CD8-positive, alpha-beta memory T cell (primary cell): ENCODE results near the gene NALCN. TPM values are rescaled to one million over a fixed set of nuclear protein-coding genes. Genes with fewer than 3 reads are reported as not detected.
A peak's percentile ranks its signal among the peaks of the same experiment; 100 is the strongest.

Experiments
- CTCF ChIA-PET: fragments of 350-600 bp; sonication (Branson Sonifier 250); formaldehyde crosslinking; loops from one replicate; lab custom pipeline; 2021; ENCODE audit warnings: antibody characterized with exemption; lab: Charles Lee
- POLR2A ChIA-PET: fragments of 350-600 bp; sonication (Branson Sonifier 250); formaldehyde crosslinking; loops from one replicate; lab custom pipeline; 2021; ENCODE audit warnings: antibody characterized with exemption; lab: Charles Lee
- DNase-seq, 5 donors: peaks; one replicate each; pipeline versions ENCODE4 v3.0.0 to v3.0.0-alpha.2; 2020 to 2022; ENCODE audit warnings: mixed read lengths in 1 of 5
- H3K27ac ChIP-seq: one replicate; pipeline ENCODE4 v1.7.0; 2013; ENCODE audit warnings: low read depth, mild to moderate bottlenecking, low read length, moderate library complexity
- H3K27me3 ChIP-seq: 2 replicates; pipeline ENCODE4 v1.7.0; 2013; ENCODE audit warnings: low read length, mild to moderate bottlenecking; ENCODE audit not compliant: insufficient read depth, poor library complexity, severe bottlenecking
- H3K36me3 ChIP-seq: 2 replicates; pipeline ENCODE4 v1.7.0; 2013; ENCODE audit warnings: mild to moderate bottlenecking, low read length, moderate library complexity; ENCODE audit not compliant: insufficient read depth
- H3K4me1 ChIP-seq: 2 replicates; pipeline ENCODE4 v1.7.0; 2013; ENCODE audit warnings: mild to moderate bottlenecking, low read length, moderate library complexity; ENCODE audit not compliant: insufficient read depth
- H3K4me3 ChIP-seq: 2 replicates; pipeline ENCODE4 v1.7.0; 2013; ENCODE audit warnings: mild to moderate bottlenecking, low read length
- H3K9me3 ChIP-seq: 2 replicates; pipeline ENCODE4 v1.7.0; 2013; ENCODE audit warnings: mild to moderate bottlenecking, low read length
- H3K27ac Mint-ChIP-seq, 8 donors: one replicate each; pipeline ENCODE4 v1.8.0; 2020 to 2021; ENCODE audit warnings: mixed read lengths in 8 of 8, mild to moderate bottlenecking in 6 of 8, inconsistent platforms in 3 of 8, moderate library complexity in 3 of 8
- H3K27me3 Mint-ChIP-seq, 2 donors: one replicate each; pipeline ENCODE4 v1.8.0; 2020 to 2021; ENCODE audit warnings: mixed read lengths in 2 of 2, mild to moderate bottlenecking in 1 of 2, moderate library complexity in 1 of 2
- H3K36me3 Mint-ChIP-seq, 3 donors: one replicate each; pipeline ENCODE4 v1.8.0; 2020 to 2021; ENCODE audit warnings: mixed read lengths in 3 of 3, inconsistent platforms in 1 of 3, mild to moderate bottlenecking in 1 of 3
- H3K4me1 Mint-ChIP-seq, 3 donors: one replicate each; pipeline ENCODE4 v1.8.0; 2020 to 2021; ENCODE audit warnings: mixed read lengths in 3 of 3, inconsistent platforms in 1 of 3, mild to moderate bottlenecking in 1 of 3
- H3K4me3 Mint-ChIP-seq, 7 donors: one replicate each; pipeline ENCODE4 v1.8.0; 2020 to 2021; ENCODE audit warnings: mixed read lengths in 7 of 7, mild to moderate bottlenecking in 6 of 7, moderate library complexity in 4 of 7, inconsistent platforms in 2 of 7
- H3K9me3 Mint-ChIP-seq, 5 donors: one replicate each; pipeline ENCODE4 v1.8.0; 2020 to 2022; ENCODE audit warnings: mixed read lengths in 5 of 5, mild to moderate bottlenecking in 3 of 5, moderate library complexity in 2 of 5, inconsistent platforms in 1 of 5
- polyA plus RNA-seq: library from polyadenylated mRNA; unstranded; fragments of 300-500 nt; fragmentation: Illumina TruSeq; gene quantifications from one replicate; pipeline ENCODE4 v1.2.3, GENCODE V29; 2021
- total RNA-seq, 2 experiments: library from RNA; stranded (reverse); gene quantifications; one replicate each; pipeline ENCODE4 v1.2.3, GENCODE V29; 2021

The NALCN gene
- total and polyA plus RNA-seq, 3 experiments from 2014 or later: not detected

DNA sequence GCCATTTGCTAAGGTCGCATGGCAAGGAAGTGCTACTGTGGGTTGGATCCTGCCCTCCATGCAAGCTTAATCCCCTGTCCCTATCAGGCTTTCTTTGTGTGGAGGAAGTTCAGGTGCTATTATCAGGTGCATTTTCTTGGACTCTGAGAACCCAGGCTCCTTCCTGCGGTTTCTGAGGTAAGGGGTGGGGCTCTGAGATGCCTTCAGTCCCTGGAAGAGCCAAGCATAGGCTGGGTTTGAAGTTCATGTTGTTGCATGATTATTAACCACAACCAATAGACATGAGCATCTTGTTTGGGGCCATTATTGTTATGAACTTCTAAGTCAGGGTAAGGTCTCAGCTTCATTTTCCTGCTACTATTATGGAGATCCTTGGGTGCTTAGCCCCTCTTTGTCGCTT is 109.5 kb downstream of the NALCN start:
- H3K27me3 ChIP-seq: no peaks in the 10 kb centered on the region
- H3K4me1 ChIP-seq: no peaks in the 10 kb centered on the region
- Mint-ChIP-seq H3K4me1 (peaks cover 0 to 4% (median 0%) of the 10 kb centered on the region in 3 donors), H3K27me3 (no peaks in the 10 kb centered on the region), H3K36me3 (no peaks in the 10 kb centered on the region), H3K9me3 (peaks cover 0 to 5% (median 0%) of the 10 kb centered on the region in 5 donors), H3K4me3 (no peak overlapping the region), H3K27ac (no peak overlapping the region)
- ChIA-PET POLR2A (no interaction called here), CTCF (no interaction called here)
- no peaks in the 10 kb centered on the region for H3K9me3 ChIP-seq
- no peak overlapping the region for H3K27ac ChIP-seq
- DNase-seq: no peak
- no peak overlapping the region for H3K4me3 ChIP-seq
- H3K36me3 ChIP-seq: no peaks in the 10 kb centered on the region

DNA sequence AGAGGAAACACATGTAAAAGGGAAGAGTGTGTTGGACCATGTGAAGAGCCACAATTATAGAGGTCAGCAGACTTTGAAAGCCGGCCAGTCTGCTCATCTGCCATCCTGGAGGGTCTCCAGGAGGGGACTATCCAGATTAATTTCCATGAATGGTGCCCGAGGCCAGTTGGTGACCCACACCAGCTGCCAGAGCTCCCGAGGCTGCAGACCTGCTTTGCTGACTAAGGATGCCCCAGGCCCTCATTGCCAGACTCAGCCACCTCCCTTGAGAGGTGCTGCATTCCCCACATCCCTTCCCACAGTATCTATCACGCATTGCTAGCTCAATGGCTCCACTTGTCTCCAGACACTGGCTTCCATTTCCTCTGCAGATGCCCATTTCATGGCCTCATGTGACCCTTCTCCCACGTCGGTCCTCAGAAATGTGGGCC is 110.3 kb downstream of the NALCN start:
- H3K27ac ChIP-seq: no peak overlapping the region
- H3K36me3 ChIP-seq: no peaks in the 10 kb centered on the region
- H3K36me3 Mint-ChIP-seq: no peaks in the 10 kb centered on the region
- no peaks in the 10 kb centered on the region for H3K27me3 ChIP-seq
- no peaks in the 10 kb centered on the region for H3K4me1 ChIP-seq
- no peaks in the 10 kb centered on the region for H3K9me3 ChIP-seq
- H3K4me1 Mint-ChIP-seq: peaks cover 0 to 4% (median 0%) of the 10 kb centered on the region in 3 donors
- no peak overlapping the region for H3K4me3 Mint-ChIP-seq
- no peaks in the 10 kb centered on the region for H3K27me3 Mint-ChIP-seq
- peaks cover 0 to 5% (median 0%) of the 10 kb centered on the region in 5 donors for H3K9me3 Mint-ChIP-seq
- H3K27ac Mint-ChIP-seq: no peak overlapping the region
- POLR2A ChIA-PET: no interaction called here
- H3K4me3 ChIP-seq: no peak overlapping the region
- no peak for DNase-seq
- CTCF ChIA-PET: no interaction called here

DNA sequence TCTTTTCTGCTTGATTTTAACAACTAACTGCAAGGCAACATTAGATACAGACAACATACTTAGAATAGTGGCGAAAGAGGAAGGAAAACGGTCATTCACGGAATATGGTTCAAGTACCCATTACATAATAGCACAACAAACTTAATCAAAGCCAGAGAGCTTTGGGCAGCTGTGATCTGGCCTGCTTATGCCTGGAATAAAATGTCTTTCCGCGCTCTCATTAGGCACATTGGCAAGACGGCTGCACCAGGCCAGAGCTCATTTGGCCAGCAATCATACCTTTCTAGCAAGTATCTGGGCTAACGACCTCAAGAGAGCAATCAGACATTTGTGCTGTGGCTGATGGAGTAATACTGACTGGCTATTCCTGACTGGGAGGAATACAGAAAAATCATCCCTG is 112.8 kb downstream of the NALCN start:
- DNase-seq: no peak
- H3K9me3 ChIP-seq: no peaks in the 10 kb centered on the region
- Mint-ChIP-seq H3K36me3 (no peaks in the 10 kb centered on the region), H3K9me3 (peaks cover 0 to 2% (median 0%) of the 10 kb centered on the region in 5 donors), H3K4me1 (peaks cover 0 to 4% (median 0%) of the 10 kb centered on the region in 3 donors), H3K27me3 (no peaks in the 10 kb centered on the region), H3K27ac (no peak overlapping the region), H3K4me3 (no peak overlapping the region)
- no peak overlapping the region for H3K27ac ChIP-seq
- H3K4me3 ChIP-seq: no peak overlapping the region
- H3K4me1 ChIP-seq: no peaks in the 10 kb centered on the region
- no peaks in the 10 kb centered on the region for H3K36me3 ChIP-seq
- ChIA-PET POLR2A (no interaction called here), CTCF (no interaction called here)
- H3K27me3 ChIP-seq: no peaks in the 10 kb centered on the region

GRCh38 chr13:101301053-101301452 is 115.3 kb downstream of the NALCN start:
- no peak overlapping the region for H3K27ac ChIP-seq
- Mint-ChIP-seq H3K9me3 (peaks cover 0 to 11% (median 1%) of the 10 kb centered on the region in 5 donors), H3K4me1 (peaks cover 0 to 4% (median 0%) of the 10 kb centered on the region in 3 donors), H3K36me3 (no peaks in the 10 kb centered on the region), H3K27me3 (no peaks in the 10 kb centered on the region), H3K27ac (no peak overlapping the region), H3K4me3 (no peak overlapping the region)
- no peaks in the 10 kb centered on the region for H3K36me3 ChIP-seq
- H3K27me3 ChIP-seq: no peaks in the 10 kb centered on the region
- H3K4me3 ChIP-seq: no peak overlapping the region
- CTCF ChIA-PET: no interaction called here
- H3K4me1 ChIP-seq: no peaks in the 10 kb centered on the region
- POLR2A ChIA-PET: no interaction called here
- no peaks in the 10 kb centered on the region for H3K9me3 ChIP-seq
- no peak for DNase-seq

- Histone ChIP-seq H3K36me3 (no peaks in the 10 kb centered on the region), H3K4me1 (no peaks in the 10 kb centered on the region), H3K27me3 (no peaks in the 10 kb centered on the region), H3K27ac (no peak overlapping the region), H3K4me3 (no peak overlapping the region), H3K9me3 (no peaks in the 10 kb centered on the region)
- Mint-ChIP-seq H3K4me3 (no peak overlapping the region), H3K27me3 (no peaks in the 10 kb centered on the region), H3K27ac (no peak overlapping the region), H3K9me3 (peaks cover 0 to 13% (median 5%) of the 10 kb centered on the region in 5 donors), H3K36me3 (no peaks in the 10 kb centered on the region), H3K4me1 (peaks cover 0 to 4% (median 0%) of the 10 kb centered on the region in 3 donors)
- ChIA-PET CTCF (no interaction called here), POLR2A (no interaction called here)
- DNase-seq: no peak
These were observed 115.8 kb downstream of the NALCN start for GRCh38 chr13:101300531-101300930.

DNA sequence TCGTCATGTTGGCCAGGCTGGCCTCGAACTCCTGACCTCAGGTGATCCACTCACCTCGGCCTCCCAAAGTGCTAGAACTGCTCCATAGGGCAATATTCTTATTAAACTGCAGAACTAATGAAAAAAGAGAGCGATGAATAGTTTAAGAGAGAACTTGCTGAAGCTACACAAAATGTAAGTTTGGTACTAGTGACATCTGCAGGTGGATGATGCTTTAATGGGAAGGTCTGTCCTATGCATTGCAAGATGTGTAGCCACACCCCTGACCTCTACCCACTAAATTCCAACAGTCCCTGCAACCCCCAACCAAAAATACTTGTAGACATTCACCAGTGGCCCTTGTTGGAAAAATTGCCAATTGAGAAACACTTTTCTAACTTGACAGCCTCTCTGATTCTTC is 117.8 kb downstream of the NALCN start:
- no peaks in the 10 kb centered on the region for H3K27me3 ChIP-seq
- H3K27ac Mint-ChIP-seq: peak overlapping the region in 1 of 8 donors; percentile 26
- no peak overlapping the region for H3K4me3 Mint-ChIP-seq
- peaks cover 0 to 4% (median 0%) of the 10 kb centered on the region in 3 donors for H3K4me1 Mint-ChIP-seq
- peaks cover 0 to 25% (median 5%) of the 10 kb centered on the region in 5 donors for H3K9me3 Mint-ChIP-seq
- no peaks in the 10 kb centered on the region for H3K9me3 ChIP-seq
- no peaks in the 10 kb centered on the region for H3K4me1 ChIP-seq
- DNase-seq: no peak
- CTCF ChIA-PET: no interaction called here
- H3K27me3 Mint-ChIP-seq: no peaks in the 10 kb centered on the region
- POLR2A ChIA-PET: no interaction called here
- H3K36me3 Mint-ChIP-seq: no peaks in the 10 kb centered on the region
- no peak overlapping the region for H3K4me3 ChIP-seq
- no peak overlapping the region for H3K27ac ChIP-seq
- no peaks in the 10 kb centered on the region for H3K36me3 ChIP-seq

- Mint-ChIP-seq H3K36me3 (no peaks in the 10 kb centered on the region), H3K27me3 (no peaks in the 10 kb centered on the region), H3K4me3 (no peak overlapping the region), H3K9me3 (peaks cover 0 to 25% (median 5%) of the 10 kb centered on the region in 5 donors), H3K27ac (no peak overlapping the region), H3K4me1 (no peaks in the 10 kb centered on the region)
- CTCF ChIA-PET: no interaction called here
- Histone ChIP-seq H3K9me3 (no peaks in the 10 kb centered on the region), H3K36me3 (no peaks in the 10 kb centered on the region), H3K4me1 (no peaks in the 10 kb centered on the region), H3K4me3 (no peak overlapping the region), H3K27me3 (no peaks in the 10 kb centered on the region), H3K27ac (no peak overlapping the region)
- POLR2A ChIA-PET: no interaction called here
- DNase-seq: no peak
These were observed 118.5 kb downstream of the NALCN start for GRCh38 chr13:101297794-101298193.

GRCh38 chr13:101292711-101293110 is 123.6 kb downstream of the NALCN start:
- Histone ChIP-seq H3K27me3 (no peaks in the 10 kb centered on the region), H3K4me1 (no peaks in the 10 kb centered on the region), H3K27ac (no peak overlapping the region), H3K36me3 (no peaks in the 10 kb centered on the region), H3K4me3 (no peak overlapping the region), H3K9me3 (no peaks in the 10 kb centered on the region)
- Mint-ChIP-seq H3K27ac (no peak overlapping the region), H3K4me1 (no peaks in the 10 kb centered on the region), H3K36me3 (no peaks in the 10 kb centered on the region), H3K27me3 (peaks cover 0 to 3% of the 10 kb centered on the region in 2 donors), H3K9me3 (peaks cover 0 to 26% (median 5%) of the 10 kb centered on the region in 5 donors), H3K4me3 (no peak overlapping the region)
- DNase-seq: no peak
- ChIA-PET CTCF (no interaction called here), POLR2A (no interaction called here)
